HG02588 (cell line): ENCODE measurements around the gene RMC1.

Experiments used
- ATAC-seq: cut with Tn5 transposase; IDR thresholded peaks from one replicate; pipeline ENCODE4 v1.9.1; 2021; ENCODE audit warnings: mild to moderate bottlenecking, moderate library complexity; ENCODE audit not compliant: unreplicated experiment

Gene RMC1

GRCh38 chr18:23529604-23530003, 26.3 kb downstream of the RMC1 start:
- ATAC-seq, result no peak

GRCh38 chr18:23530195-23530594, 26.9 kb downstream of the RMC1 start:
- ATAC-seq, result no peak

- ATAC-seq, result no peak
Observed at GRCh38 chr18:23531912-23532311, 28.6 kb downstream of the RMC1 start.

- no peak for ATAC-seq
Observed at GRCh38 chr18:23532848-23533247, 29.5 kb downstream of the RMC1 start.

- no peak for ATAC-seq
Observed at GRCh38 chr18:23534276-23534675, 31.0 kb downstream of the RMC1 start.

GRCh38 chr18:23536204-23536603, 32.9 kb downstream of the RMC1 start:
- no peak for ATAC-seq

- ATAC-seq, result no peak
Observed at GRCh38 chr18:23537274-23537673, 34.0 kb downstream of the RMC1 start.

GRCh38 chr18:23538001-23538400, 34.7 kb downstream of the RMC1 start:
- ATAC-seq, result no peak

GRCh38 chr18:23538870-23539269, 35.6 kb downstream of the RMC1 start:
- ATAC-seq, result no peak

- no peak for ATAC-seq
Observed at GRCh38 chr18:23539296-23539695, 36.0 kb downstream of the RMC1 start.

GRCh38 chr18:23539911-23540525, 36.7 kb downstream of the RMC1 start:
- no peak for ATAC-seq

- ATAC-seq, result no peak
Observed at GRCh38 chr18:23540867-23541266, 37.6 kb downstream of the RMC1 start.

GRCh38 chr18:23541349-23542093, 38.2 kb downstream of the RMC1 start:
- no peak for ATAC-seq

GRCh38 chr18:23542461-23542860, 39.1 kb downstream of the RMC1 start:
- no peak for ATAC-seq

- ATAC-seq, result no peak
Observed at GRCh38 chr18:23545247-23545789, 42.0 kb downstream of the RMC1 start.

- ATAC-seq, result no peak
Observed at GRCh38 chr18:23547306-23547705, 44.0 kb downstream of the RMC1 start.

GRCh38 chr18:23547846-23548245, 44.5 kb downstream of the RMC1 start:
- no peak for ATAC-seq

GRCh38 chr18:23548275-23548674, 45.0 kb downstream of the RMC1 start:
- ATAC-seq, result no peak

GRCh38 chr18:23548719-23549118, 45.4 kb downstream of the RMC1 start:
- ATAC-seq, result no peak

GRCh38 chr18:23550898-23551297, 47.6 kb downstream of the RMC1 start:
- no peak for ATAC-seq

- no peak for ATAC-seq
Observed at GRCh38 chr18:23551978-23552377, 48.7 kb downstream of the RMC1 start.

- no peak for ATAC-seq
Observed at GRCh38 chr18:23552505-23552904, 49.2 kb downstream of the RMC1 start.
